GM12891 (cell line): Measurements from ENCODE around the gene ASB6.

Experiments
- PAX5 ChIP-seq: IDR thresholded peaks from 2 replicates; pipeline ENCODE4 v1.6.1; 2011; ENCODE audit warnings: low read length, moderate library complexity, mild to moderate bottlenecking; ENCODE audit not compliant: insufficient read depth, severe bottlenecking
- POLR2A ChIP-seq: IDR thresholded peaks from 2 replicates; pipeline ENCODE4 v1.6.1; 2011; ENCODE audit warnings: low read depth, low read length, control low read depth
- POLR2AphosphoS5 ChIP-seq: IDR thresholded peaks from 2 replicates; pipeline ENCODE4 v1.6.1; 2011; ENCODE audit warnings: low read depth, low read length, control low read depth
- POU2F2 ChIP-seq: IDR thresholded peaks from 2 replicates; pipeline ENCODE4 v1.6.1; 2011; ENCODE audit warnings: low read depth, mild to moderate bottlenecking, control low read depth, low read length, moderate library complexity
- SPI1 ChIP-seq: IDR thresholded peaks from 2 replicates; pipeline ENCODE4 v1.6.1; 2011; ENCODE audit warnings: low read depth, low read length, control low read depth
- TAF1 ChIP-seq: IDR thresholded peaks from 2 replicates; pipeline ENCODE4 v1.6.1; 2011; ENCODE audit warnings: low read depth, low read length, control low read depth

GRCh38 chr9:129587487-129588262 is 54.3 kb downstream of the ASB6 start:
- TF ChIP-seq POLR2A (no peak), POLR2AphosphoS5 (no peak), TAF1 (no peak), PAX5 (no peak), POU2F2 (no peak), SPI1 (no peak)
